Measurements from ENCODE around the gene TIMM23.
"Not testable (repeated sequence)": the region's sequence is repeated elsewhere in the genome, so short reads cannot be mapped to it uniquely, and the experiment has no call there.

- TF ChIP-seq ZNF645 (tag by site-specific recombination; IDR thresholded peaks at IDR 0.05); HOXA7 (CRISPR knock-in tag; IDR thresholded peaks at IDR 0.05; ENCODE audit: borderline replicate concordance); ZNF558 (tag by site-specific recombination; IDR thresholded peaks at IDR 0.05); CTCF (tag by site-specific recombination; IDR thresholded peaks at IDR 0.05); ZNF184 (tag by site-specific recombination; IDR thresholded peaks at IDR 0.05); ZNF274 (IDR thresholded peaks at IDR 0.05; ENCODE audit: low read length); ZNF274 (tag by site-specific recombination; IDR thresholded peaks at IDR 0.05; ENCODE audit: borderline replicate concordance); ZNF585B (tag by site-specific recombination; IDR thresholded peaks at IDR 0.05); ZBTB1 (tag by site-specific recombination; IDR thresholded peaks at IDR 0.05); ZNF747 (tag by site-specific recombination; IDR thresholded peaks at IDR 0.05); ZNF830 (tag by site-specific recombination; IDR thresholded peaks at IDR 0.05; ENCODE audit: low read depth); ZNF366 (tag by site-specific recombination; conservative IDR thresholded peaks at IDR 0.05); ZNF350 (tag by site-specific recombination; IDR thresholded peaks at IDR 0.05): not testable (repeated sequence)
- TF ChIP-seq, protein P1, sequence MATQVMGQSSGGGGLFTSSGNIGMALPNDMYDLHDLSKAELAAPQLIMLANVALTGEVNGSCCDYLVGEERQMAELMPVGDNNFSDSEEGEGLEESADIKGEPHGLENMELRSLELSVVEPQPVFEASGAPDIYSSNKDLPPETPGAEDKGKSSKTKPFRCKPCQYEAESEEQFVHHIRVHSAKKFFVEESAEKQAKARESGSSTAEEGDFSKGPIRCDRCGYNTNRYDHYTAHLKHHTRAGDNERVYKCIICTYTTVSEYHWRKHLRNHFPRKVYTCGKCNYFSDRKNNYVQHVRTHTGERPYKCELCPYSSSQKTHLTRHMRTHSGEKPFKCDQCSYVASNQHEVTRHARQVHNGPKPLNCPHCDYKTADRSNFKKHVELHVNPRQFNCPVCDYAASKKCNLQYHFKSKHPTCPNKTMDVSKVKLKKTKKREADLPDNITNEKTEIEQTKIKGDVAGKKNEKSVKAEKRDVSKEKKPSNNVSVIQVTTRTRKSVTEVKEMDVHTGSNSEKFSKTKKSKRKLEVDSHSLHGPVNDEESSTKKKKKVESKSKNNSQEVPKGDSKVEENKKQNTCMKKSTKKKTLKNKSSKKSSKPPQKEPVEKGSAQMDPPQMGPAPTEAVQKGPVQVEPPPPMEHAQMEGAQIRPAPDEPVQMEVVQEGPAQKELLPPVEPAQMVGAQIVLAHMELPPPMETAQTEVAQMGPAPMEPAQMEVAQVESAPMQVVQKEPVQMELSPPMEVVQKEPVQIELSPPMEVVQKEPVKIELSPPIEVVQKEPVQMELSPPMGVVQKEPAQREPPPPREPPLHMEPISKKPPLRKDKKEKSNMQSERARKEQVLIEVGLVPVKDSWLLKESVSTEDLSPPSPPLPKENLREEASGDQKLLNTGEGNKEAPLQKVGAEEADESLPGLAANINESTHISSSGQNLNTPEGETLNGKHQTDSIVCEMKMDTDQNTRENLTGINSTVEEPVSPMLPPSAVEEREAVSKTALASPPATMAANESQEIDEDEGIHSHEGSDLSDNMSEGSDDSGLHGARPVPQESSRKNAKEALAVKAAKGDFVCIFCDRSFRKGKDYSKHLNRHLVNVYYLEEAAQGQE (tag by site-specific recombination; IDR thresholded peaks at IDR 0.05) = not testable (repeated sequence)
Observed at GRCh38 chr10:45939176-45939697, 33.1 kb upstream of the TIMM23 start.
